HG02642 (cell line): ENCODE results near the gene NCOA3.
"Not testable (repeated sequence)": the region's sequence is repeated elsewhere in the genome, so short reads cannot be mapped to it uniquely, and the experiment has no call there.

Experiments used
- ATAC-seq: cut with Tn5 transposase; IDR thresholded peaks from one replicate; pipeline ENCODE4 v1.9.1; 2021; ENCODE audit warnings: mild to moderate bottlenecking; ENCODE audit not compliant: unreplicated experiment, poor library complexity

Gene NCOA3

DNA sequence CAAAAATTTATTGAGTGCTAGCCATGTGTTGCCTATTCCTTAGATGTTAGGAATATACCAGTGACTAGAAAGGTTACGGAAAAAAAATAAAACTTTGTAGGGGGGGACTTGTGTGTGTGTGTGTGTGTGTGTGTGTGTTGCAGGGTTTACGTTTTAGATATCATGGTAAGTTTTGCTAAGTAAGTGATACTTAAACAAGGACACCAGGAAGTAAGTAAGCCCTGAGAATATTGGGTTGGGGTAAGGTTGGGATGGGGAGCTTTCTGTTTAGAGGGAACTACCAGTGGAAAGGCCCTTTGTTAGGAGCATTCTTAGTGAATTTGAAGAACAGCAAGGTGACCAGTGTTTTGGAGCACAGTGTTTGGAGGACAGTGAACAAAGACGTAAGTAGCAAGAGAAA lies 30.3 kb downstream of the NCOA3 start:
- ATAC-seq: no peak

DNA sequence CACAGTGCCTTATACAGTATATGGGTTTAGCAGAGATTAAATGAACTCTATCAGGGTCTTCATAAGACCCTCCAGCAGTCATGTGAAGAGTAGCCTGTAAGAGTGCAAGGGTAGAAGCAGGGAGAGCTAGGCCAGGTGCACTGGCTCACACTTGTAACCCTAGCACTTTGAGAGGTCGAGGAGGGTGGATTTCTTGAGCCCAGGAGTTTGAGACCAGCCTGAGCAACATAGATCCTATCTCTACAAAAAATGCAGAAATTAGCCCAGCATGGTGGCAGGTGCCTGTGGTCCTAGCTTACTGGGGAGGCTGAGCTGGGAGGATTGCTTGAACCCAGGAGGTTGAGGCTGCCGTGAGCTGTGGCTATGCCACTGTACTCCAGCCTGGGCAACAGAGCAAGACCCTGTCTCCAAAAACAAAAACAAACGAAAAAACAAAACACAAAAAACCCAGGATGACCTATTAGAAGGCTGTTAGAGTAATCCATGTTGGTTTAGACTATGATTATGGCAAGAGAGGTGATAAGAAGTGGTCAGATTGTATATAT lies 31.9 kb downstream of the NCOA3 start:
- no peak for ATAC-seq

DNA sequence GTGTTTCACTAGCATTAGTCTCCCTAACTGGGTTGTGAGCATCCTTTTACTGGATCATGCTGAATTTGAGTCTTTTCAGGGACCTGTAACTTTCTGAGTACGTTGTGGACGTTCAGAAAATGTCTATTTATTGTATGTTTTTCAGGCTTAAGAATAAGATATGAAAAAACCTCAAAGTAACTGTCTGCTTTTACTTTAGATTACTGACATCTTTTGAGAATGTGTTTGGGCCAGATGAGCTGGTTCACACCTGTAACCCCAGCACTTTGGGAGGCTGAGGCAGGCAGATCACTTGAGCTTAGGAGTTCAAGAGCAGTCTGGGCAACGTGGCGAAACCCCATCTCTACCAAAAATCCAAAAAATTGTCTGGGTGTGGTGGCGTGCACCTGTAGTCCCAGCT lies 32.7 kb downstream of the NCOA3 start:
- no peak for ATAC-seq

DNA sequence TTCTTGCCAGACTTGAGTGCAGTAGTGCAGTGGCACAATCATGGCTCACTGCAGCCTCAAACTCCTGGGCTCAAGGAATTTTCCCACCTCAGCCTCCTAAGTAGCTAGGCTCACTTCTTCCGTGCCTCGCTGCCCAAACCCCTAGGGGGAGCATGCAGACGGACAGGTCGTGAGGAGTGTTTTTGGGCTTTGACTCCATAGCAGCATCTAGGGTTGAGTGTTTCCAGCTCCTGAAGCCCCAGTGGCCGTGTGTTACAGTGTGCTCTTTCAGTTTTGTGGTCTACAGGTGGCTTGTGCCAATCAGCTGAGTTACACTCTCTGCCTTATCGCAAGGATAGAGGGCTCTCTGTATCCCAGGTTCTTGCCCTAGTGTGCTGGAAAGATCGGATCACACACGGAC lies 33.4 kb downstream of the NCOA3 start:
- ATAC-seq: no peak

DNA sequence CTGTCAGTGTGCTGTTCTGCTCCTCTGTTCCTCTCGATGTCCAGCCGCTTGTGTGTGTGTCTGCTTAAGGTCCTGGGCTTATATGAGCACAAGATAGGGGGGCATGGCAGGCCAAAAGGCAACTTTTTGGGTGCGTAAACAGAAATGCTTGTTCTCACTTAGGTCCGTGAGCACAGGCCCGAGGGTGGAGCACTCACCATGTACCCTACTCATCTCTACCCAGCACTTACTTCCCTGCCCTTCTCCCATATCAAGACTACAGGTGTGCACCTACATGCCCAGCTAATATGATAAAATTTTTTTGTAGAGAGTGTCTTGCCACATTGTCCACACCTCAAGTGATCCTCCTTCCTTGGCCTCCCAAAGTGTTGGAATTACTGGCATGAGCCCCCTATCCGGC lies 34.3 kb downstream of the NCOA3 start:
- ATAC-seq: no peak

DNA sequence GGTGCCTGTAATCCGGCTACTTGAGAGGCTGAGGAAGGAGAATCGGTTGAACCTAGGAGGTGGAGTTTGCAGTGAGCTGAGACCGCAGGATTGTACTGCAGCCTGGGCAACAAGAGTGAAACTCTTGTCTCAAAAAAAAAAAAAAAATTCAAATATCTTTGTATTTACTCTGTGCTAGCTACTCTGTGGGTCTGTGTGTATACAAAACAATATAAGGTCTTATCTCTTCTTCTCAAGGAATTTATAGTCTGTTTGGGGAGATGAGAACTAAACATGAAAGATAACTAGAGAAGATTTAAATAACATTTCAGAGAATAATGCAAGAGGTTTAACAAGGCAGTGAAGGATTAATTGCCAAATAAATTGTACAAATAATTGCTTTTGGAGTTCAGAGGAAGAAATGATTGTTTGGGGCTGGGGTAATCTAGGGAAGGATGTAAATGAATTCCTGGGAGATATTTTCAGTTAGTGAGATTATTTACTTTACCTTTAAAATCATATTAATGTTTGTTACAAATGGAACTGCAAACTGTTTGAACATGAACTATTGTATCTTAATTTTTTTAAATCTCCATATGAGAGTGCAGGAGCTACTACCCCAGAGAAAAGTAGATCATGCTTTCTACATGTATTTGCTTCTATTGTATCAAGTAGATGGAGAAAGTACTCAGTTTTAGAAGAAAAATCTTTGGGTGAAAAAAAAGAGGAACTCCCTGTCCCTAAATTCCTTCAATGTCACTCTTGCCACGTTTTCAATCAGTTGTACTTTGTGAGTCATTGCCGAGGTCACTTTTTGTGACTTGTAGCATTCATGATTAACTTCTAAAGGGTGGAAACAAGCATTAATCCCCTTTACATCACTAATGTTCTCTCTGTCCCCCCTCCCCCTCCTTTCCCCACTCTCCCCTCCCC lies 39.0 kb downstream of the NCOA3 start:
- no peak for ATAC-seq

DNA sequence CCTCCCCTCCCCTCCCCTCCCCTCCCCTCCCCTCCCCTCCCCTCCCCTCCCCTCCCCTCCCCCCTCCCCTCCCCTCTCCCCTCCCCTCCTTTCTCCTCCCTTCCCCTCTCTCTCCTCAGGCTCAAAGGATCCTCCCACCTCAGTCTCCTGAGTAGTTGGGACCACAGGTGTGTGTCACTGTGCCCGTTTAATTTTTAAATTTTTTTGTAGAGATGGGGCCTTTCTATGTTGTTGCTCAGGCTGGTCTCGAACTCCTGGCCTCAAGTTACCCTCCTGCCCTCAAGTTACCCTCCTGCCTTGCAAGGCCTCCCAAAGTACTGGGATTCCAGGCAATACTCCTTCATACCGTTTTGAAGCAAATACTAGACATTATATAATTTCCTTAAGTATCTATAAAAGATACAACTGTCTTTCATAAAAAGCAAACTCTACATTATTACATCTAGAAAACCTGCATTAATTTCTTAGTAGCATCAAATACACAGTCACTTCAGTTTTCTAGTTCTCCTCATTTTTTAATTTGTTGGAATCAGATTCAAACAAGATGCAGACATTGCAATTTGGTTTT lies 39.8 kb downstream of the NCOA3 start:
- ATAC-seq: no peak

DNA sequence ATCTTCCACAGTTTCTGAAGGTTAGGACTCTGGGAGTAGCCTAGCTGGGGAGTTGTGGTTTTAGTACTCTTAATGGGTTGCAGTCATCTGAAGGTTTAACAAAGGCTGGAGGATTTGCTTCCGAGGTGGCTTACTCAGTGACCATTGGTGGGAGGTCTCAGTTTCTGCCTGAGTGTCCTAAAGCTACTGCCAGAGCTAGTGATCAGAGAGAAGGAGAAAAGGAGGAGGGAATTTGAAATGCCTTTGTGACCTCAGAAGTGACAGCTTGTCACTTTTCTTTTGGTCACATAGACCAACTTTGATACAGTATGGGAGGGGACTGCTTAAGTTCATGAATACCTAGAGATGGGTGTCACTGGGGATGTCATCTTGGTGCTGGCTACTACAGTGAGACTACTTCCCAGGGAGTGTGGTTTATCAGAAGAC lies 41.3 kb downstream of the NCOA3 start:
- ATAC-seq: no peak

DNA sequence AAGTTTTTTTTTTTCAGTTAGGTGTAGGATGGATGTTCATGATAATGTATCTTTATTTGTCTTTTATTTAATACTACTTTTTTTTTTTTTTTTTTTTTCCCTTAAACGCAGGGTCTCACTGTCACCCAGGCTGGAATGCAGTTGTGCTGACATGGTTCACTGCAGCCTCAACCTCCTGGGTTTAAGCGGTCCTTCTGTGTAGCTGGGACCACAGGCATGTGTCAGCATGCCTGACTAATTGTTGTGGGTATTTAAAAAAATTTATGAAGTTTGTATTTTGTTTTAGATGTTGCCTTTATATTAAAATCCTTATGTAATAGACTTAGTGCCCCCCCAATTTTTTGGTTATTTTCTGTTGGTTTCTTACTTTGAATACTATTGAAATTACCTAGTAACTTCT lies 42.6 kb downstream of the NCOA3 start:
- ATAC-seq: no peak

DNA sequence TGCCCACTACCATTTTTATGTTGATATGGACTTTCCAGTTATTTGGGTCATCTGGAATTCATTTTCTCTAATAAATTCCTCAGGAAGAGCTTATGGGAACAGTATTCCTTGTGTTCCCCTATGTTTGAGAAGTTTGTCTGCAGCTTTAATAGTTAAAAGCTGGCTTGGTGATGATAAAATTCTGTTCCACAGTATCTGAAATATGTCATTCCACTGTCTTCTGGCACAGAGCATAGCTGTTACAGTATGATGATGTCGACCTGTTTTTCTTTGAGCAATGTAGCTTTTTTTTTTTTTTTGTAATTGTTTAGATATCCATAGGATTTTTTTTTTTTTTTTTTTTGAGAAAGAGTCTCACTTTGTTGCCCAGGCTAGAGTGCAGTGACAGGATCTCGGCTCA lies 43.2 kb downstream of the NCOA3 start:
- ATAC-seq: no peak

DNA sequence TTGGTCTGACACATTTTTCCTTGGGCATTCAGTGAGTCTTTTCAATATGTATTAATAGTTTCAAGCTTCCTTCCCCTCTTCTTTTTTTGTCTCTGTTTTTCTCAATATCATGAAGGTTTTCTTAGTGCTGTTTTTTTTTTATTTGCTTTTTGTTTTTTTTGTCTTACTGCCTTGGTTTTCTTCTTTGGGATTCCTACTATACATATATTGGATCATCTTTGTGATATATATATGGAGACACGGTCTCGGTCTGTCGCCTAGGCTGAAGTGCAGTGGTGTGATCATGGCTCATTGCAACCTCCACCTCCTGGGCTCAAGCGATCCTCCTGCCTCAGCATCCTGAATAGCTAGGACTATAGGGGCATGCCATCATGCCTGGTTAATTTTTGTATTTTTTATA lies 43.8 kb downstream of the NCOA3 start:
- ATAC-seq: no peak

DNA sequence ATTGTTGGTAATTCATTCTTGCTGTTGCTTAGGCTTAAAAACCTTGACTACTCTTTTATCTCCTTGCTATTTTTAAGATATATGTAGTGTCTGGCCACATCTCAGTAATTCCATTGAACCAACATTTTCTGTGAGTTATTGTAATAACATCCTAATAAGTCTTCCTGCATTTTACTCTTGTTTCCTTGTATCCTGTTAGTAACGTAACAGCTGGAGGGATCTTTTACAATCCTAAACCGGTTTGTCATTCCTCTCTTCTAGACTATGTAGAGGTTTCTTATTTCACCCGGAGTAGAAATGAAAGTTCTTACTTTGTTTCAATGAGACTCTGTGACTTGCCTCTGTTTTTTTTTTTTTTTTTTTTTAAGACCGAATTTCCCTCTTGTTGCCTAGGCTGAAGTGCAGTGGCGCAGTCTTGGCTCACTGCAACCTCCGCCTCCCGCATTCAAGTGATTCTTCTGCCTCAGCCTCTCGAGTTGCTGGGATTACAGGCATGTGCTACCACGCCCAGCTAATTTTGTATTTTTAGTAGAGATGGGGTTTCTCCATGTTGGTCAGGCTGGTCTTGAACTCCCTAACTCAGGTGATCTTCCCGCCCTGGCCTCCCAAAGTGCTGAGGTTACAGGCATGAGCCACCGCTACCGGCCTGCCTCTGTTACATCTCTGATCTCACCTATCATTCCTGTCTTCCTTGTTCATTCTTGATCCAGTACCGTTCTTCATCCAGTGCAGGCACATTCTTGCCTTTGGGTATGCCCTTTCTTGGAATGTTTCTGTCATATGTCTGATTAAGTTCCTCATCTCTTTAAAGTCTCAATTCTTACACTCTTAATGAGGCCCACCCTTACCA lies 44.7 kb downstream of the NCOA3 start:
- ATAC-seq: no peak

DNA sequence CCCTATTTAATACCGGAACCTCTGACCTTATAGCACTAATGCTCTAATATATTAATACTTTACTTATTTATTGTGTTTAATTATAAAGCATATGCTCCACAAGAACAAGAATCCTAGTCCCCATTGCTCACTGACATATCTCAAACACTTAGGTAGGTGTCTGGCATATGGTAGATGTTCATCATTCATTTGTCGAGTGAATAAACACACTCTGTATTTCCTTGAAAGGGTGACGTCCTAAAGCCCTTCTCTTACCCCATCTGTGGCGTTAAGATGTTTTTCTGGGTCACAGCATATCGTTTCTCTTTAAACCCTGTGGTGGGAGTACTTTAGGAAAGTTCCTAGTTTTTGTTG lies 45.3 kb downstream of the NCOA3 start:
- no peak for ATAC-seq

DNA sequence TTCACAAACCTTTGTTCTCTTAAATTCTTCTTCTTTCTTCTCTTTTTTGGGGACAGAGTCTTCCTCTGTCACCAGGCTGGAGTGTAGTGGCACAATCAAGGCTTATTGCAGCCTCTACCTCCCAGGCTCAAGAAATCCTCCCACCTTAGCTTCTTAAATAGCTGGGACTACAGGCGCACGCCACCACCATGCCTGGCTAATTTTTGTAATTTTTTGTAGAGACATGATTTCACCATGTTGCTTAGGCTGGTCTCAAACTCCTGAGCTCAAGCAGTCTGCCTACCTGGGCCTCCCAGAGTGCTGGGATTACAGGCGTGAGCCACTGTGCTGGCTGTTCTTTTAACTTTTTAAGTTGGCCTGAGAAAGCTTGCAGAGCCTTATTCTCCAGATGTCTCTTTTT lies 48.0 kb downstream of the NCOA3 start:
- ATAC-seq: no peak

DNA sequence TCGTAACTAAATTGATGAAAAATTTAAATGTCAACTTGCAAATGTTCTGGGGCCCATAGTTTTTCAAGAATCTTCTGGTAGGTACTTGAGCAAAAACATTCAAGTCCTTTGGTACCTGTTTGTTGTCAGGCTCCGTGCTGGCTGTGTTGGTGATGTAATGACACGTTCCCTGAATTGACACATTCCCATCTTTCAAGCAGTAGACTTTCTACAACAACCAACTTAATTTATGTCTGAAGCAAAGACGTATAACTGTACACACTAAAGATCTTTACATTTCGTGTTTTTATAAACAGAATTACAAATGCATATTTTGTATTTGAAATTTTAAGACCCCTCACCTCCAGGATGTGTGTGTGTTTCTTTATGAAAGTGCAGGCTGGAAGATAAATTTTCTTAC lies 49.5 kb downstream of the NCOA3 start:
- ATAC-seq: no peak

DNA sequence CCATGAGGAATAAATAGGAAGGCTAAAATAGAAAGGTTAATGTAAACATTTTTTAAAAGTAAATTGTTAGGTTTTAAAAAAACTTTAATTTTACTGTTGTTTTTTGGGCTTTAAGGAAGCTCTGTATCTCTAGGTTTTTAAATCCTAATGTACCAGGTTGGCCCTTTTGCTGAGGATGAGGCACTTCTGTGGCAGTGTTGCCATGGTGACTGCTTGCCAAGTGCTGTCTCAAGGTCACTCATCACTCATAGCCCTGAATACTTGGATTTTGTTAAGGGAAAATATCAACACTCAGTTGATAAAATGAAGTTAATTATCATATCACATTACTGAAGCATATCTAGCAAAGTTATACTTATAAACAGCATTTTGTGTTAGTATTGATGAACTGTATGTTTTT lies 50.2 kb downstream of the NCOA3 start:
- ATAC-seq: no peak

DNA sequence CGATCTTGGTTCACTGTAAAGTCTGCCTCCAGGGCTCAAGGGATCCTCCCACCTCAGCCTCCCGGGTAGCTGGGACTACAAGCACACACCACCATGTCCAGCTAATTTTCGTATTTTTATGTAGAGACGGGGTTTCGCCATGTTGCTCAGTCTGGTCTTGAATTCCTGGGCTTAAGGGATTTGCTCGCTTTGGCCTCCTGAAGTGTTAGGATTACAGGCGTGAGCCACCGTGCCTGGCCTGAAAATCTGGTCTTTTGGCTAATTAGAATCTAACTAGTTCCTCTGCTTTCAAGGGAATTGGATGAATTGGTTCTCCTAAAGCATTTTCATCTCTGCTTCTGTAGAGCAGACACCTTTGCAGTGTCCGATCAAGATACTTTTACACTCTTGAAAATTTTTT lies 51.3 kb downstream of the NCOA3 start:
- no peak for ATAC-seq

DNA sequence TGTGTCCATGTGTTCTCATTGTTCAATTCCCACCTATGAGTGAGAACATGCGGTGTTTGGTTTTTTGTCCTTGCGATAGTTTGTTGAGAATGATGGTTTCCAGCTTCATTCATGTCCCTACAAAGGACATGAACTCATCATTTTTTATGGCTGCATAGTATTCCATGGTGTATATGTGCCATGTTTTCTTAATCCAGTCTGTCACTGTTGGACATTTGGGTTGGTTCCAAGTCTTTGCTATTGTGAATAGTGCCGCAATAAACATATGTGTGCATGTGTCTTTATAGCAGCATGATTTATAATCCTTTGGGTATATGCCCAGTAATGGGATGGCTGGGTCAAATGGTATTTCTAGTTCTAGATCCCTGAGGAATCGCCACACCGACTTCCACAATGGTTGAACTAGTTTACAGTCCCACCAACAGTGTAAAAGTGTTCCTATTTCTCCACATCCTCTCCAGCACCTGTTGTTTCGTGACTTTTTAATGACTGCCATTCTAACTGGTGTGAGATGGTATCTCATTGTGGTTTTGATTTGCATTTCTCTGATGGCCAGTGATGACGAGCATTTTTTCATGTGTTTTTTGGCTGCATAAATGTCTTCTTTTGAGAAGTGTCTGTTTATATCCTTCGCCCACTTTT lies 52.0 kb downstream of the NCOA3 start:
- ATAC-seq: not testable (repeated sequence)

DNA sequence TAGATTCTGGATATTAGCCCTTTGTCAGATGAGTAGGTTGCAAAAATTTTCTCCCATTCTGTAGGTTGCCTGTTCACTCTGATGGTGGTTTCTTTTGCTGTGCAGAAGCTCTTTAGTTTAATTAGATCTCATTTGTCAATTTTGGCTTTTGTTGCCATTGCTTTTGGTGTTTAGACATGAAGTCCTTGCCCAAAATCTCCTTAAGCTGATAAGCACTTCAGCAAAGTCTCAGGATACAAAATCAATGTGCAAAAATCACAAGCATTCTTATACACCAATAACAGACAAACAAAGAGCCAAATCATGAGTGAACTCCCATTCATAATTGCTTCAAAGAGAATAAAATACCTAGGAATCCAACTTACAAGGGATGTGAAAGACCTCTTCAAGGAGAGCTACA lies 52.6 kb downstream of the NCOA3 start:
- not testable (repeated sequence) for ATAC-seq

DNA sequence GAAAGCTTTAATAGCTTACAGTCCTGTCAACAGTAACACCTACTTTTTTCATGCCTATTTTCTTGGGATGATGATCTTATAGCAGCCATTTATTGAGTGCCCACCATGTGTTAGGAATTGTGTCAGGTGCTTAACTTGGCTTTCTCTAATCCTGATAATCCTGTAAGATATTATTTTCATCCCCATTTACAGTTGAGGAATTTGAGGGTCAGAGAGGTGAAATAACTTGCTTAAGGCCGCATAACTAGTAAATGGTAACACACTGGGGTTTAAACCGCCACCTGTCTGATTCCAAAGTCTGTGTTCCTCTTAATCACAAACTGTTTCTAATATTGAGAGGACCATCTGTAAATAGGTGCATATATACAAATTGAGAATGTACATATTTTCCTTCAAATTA lies 55.5 kb downstream of the NCOA3 start:
- ATAC-seq: no peak
